Stimulated activated naive CD8-positive, alpha-beta T cell treated with anti-CD3 and anti-CD28 coated beads, Interleukin-15, amount 100 ng/mL, for 72 hours (primary cell): ENCODE data around the gene MIDN.
"Not testable (repeated sequence)": the region's sequence is repeated elsewhere in the genome, so short reads cannot be mapped to it uniquely, and the experiment has no call there.

ENCODE experiments used
- ATAC-seq: fragments of 150-1000 bp; cut with Tn5 transposase; 2 replicates; pipeline ENCODE4 v1.10.0; 2021; ENCODE audit warnings: mild to moderate bottlenecking, moderate library complexity
- DNase-seq, 2 donors: peaks; one replicate each; pipeline ENCODE4 v3.0.0; 2021 to 2022
- H3K27ac Mint-ChIP-seq, 2 donors: one replicate each; pipeline ENCODE4 v1.8.0; 2022; ENCODE audit warnings: mild to moderate bottlenecking in 2 of 2, mixed read lengths in 2 of 2, moderate library complexity in 2 of 2
- H3K27me3 Mint-ChIP-seq: one replicate; pipeline ENCODE4 v1.8.0; 2022; ENCODE audit warnings: mixed read lengths
- H3K4me1 Mint-ChIP-seq: one replicate; pipeline ENCODE4 v1.8.0; 2022; ENCODE audit warnings: mild to moderate bottlenecking, mixed read lengths
- H3K4me3 Mint-ChIP-seq, 2 donors: one replicate each; pipeline ENCODE4 v1.8.0; 2022; ENCODE audit warnings: mild to moderate bottlenecking in 2 of 2, mixed read lengths in 2 of 2, moderate library complexity in 1 of 2
- H3K9me3 Mint-ChIP-seq, 2 donors: one replicate each; pipeline ENCODE4 v1.8.0; 2022; ENCODE audit warnings: mixed read lengths in 2 of 2

The MIDN gene

GRCh38 chr19:1248139-1248785, at the start of gene MIDN:
Gene MIDN, plus strand, starts transcription at chr19:1248583. Its CDS starts 1,714 bp downstream, at chr19:1250297.
- peaks cover 23% of the 10 kb centered on the region for H3K4me1 Mint-ChIP-seq
- peak within 1 kb of the TSS; percentile 78 to 79 for H3K4me3 Mint-ChIP-seq
- DNase-seq, result peak; percentile 69 to 75
- no peaks in the 10 kb centered on the region for H3K9me3 Mint-ChIP-seq
- H3K27me3 Mint-ChIP-seq, result no peaks in the 10 kb centered on the region
- H3K27ac Mint-ChIP-seq, result peak within 1 kb of the TSS; percentile 52 to 95
- peak; percentile 8 for ATAC-seq

GRCh38 chr19:1199531-1199930, 48.9 kb upstream of the MIDN start:
- Mint-ChIP-seq H3K4me1 (peaks cover 15% of the 10 kb centered on the region), H3K27me3 (no peaks in the 10 kb centered on the region), H3K4me3 (no peak overlapping the region), H3K9me3 (no peaks in the 10 kb centered on the region), H3K27ac (no peak overlapping the region)
- ATAC-seq (no peak), DNase-seq (no peak)

DNA sequence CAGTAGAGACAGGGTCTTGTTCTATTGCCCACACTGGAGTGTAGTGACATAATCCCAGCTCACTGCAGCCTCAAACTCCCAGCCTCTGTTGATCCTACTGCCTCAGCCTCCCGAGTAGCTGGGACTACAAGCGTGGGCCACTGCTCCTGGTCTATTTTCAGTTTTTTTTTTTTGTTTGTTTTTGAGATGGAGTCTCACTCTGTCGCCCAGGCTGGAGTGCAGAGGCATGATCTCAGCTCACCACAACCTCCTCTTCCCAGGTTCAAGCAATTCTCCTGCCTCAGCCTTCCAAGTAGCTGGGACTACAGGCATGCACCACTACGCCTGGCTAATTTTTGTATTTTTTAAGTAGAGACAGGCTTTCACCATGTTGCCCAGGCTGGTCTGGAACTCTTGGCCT, 47.8 kb upstream of the MIDN start:
- not testable (repeated sequence) for DNase-seq, H3K27me3 Mint-ChIP-seq, H3K27ac Mint-ChIP-seq, H3K9me3 Mint-ChIP-seq, H3K4me3 Mint-ChIP-seq, ATAC-seq
- H3K4me1 Mint-ChIP-seq, result peaks cover 16% of the 10 kb centered on the region

DNA sequence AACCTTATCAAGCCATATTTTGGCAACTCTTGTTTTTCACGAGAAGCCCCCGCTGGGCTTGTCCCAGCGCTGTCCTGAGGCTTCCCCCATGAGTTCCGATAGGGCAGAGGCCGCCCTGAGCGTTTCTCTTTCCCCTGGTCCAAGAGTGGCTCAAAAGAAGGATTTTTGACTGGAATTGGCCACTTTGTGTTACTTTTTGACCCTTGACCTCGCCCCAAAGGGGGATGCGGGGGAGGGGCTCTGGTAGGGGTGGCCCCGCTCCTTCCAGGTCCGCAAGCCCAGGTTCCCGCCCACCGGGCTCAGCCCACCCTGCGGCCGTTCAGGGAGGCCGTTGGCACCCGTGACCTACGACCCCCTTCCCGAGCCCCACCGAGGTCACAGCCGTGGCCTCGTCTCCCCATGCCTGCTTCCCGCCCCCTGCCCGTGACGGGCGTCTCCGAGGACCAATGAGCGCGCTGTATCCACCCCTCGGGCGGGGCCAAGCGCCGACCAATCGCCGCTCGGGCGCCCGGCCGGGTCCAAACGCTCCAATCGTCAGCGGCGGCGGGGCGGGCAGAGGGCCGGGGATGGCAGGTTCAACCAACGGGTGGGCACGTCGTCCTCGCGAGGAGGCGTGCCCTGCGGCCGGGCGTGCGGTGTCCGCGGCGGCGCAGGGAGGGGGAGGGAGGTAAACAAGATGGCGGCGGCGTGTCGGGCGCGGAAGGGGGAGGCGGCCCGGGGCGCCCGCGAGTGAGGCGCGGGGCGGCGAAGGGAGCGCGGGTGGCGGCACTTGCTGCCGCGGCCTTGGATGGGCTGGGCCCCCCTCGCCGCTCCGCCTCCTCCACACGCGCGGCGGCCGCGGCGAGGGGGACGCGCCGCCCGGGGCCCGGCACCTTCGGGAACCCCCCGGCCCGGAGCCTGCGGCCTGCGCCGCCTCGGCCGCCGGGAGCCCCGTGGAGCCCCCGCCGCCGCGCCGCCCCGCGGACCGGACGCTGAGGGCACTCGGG, 43.0 kb upstream of the MIDN start, which contains the start of gene STK11:
TSS of gene STK11 (plus strand) at position 665 of the 986 bp plus-strand sequence. CDS start 1,136 bp downstream, outside the sequence.
- peak within 1 kb of the TSS; percentile 89 to 99 for H3K4me3 Mint-ChIP-seq
- DNase-seq (peak; percentile 100), ATAC-seq (peak; percentile 96)

DNA sequence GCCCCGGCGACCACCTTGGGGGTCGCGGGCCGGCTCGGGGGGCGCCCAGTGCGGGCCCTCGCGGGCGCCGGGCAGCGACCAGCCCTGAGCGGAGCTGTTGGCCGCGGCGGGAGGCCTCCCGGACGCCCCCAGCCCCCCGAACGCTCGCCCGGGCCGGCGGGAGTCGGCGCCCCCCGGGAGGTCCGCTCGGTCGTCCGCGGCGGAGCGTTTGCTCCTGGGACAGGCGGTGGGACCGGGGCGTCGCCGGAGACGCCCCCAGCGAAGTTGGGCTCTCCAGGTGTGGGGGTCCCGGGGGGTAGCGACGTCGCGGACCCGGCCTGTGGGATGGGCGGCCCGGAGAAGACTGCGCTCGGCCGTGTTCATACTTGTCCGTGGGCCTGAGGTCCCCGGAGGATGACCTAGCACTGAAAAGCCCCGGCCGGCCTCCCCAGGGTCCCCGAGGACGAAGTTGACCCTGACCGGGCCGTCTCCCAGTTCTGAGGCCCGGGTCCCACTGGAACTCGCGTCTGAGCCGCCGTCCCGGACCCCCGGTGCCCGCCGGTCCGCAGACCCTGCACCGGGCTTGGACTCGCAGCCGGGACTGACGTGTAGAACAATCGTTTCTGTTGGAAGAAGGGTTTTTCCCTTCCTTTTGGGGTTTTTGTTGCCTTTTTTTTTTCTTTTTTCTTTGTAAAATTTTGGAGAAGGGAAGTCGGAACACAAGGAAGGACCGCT, 42.1 kb upstream of the MIDN start:
- no peaks in the 10 kb centered on the region for H3K27me3 Mint-ChIP-seq
- no peak for ATAC-seq
- H3K4me1 Mint-ChIP-seq, result peaks cover 60% of the 10 kb centered on the region
- peak overlapping the region; percentile 89 to 99 for H3K4me3 Mint-ChIP-seq
- no peak for DNase-seq
- H3K9me3 Mint-ChIP-seq, result no peaks in the 10 kb centered on the region
- H3K27ac Mint-ChIP-seq, result peak overlapping the region; percentile 90 to 98

More for the DNA sequence above, 43.0 kb upstream of the MIDN start, which contains the start of gene STK11:
- Mint-ChIP-seq H3K27ac (peak within 1 kb of the TSS; percentile 90 to 98), H3K9me3 (no peaks in the 10 kb centered on the region), H3K4me1 (peaks cover 51% of the 10 kb centered on the region), H3K27me3 (no peaks in the 10 kb centered on the region)

DNA sequence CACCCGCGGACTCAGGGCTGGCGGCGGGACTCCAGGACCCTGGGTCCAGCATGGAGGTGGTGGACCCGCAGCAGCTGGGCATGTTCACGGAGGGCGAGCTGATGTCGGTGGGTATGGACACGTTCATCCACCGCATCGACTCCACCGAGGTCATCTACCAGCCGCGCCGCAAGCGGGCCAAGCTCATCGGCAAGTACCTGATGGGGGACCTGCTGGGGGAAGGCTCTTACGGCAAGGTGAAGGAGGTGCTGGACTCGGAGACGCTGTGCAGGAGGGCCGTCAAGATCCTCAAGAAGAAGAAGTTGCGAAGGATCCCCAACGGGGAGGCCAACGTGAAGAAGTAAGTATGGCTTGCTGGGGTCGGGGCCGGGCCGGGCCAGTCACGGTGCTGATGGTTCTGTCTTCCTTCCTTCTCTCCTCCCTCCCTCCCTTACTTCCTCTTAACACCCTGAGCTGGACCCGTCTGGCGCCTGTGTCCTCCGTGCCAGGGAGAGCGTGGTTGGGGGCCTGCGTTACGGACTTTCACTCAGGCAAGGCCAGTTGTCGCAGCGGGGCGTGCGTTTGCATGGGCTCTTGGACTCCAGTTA, 41.4 kb upstream of the MIDN start:
- H3K27ac Mint-ChIP-seq, result peak overlapping the region; percentile 90 to 98
- peaks cover 67% of the 10 kb centered on the region for H3K4me1 Mint-ChIP-seq
- H3K9me3 Mint-ChIP-seq, result no peaks in the 10 kb centered on the region
- DNase-seq (peak; percentile 36 to 43), ATAC-seq (no peak)
- H3K27me3 Mint-ChIP-seq, result no peaks in the 10 kb centered on the region
- H3K4me3 Mint-ChIP-seq, result peak overlapping the region; percentile 89 to 99

DNA sequence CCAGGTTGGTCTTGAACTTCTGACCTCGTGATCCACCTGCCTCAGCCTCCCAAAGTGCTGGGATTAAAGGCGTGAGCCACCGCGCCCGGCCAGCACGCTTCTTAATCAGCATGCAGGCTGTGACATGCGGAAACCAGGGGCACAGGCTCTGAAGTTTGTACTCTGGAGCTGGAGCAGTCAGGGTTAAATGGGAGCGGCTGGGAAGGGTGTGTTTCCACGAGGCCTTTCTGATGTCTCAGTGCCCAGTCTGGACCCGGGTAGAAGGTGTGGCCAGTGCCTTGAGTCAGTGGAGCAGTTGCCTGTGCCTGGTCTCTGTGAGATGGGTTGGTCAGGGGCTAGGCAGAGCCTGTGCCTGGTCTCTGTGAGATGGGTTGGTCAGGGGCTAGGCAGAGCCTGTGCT, 39.6 kb upstream of the MIDN start:
- Mint-ChIP-seq H3K4me3 (peak overlapping the region; percentile 89 to 99), H3K27ac (peak overlapping the region; percentile 40 to 94), H3K4me1 (peaks cover 69% of the 10 kb centered on the region)
- not testable (repeated sequence) for H3K9me3 Mint-ChIP-seq, ATAC-seq, DNase-seq, H3K27me3 Mint-ChIP-seq

GRCh38 chr19:1210227-1210538, 38.2 kb upstream of the MIDN start:
- DNase-seq, result no peak
- H3K4me3 Mint-ChIP-seq, result no peak overlapping the region
- H3K27ac Mint-ChIP-seq, result peak overlapping the region in 1 of 2 donors; percentile 48

DNA sequence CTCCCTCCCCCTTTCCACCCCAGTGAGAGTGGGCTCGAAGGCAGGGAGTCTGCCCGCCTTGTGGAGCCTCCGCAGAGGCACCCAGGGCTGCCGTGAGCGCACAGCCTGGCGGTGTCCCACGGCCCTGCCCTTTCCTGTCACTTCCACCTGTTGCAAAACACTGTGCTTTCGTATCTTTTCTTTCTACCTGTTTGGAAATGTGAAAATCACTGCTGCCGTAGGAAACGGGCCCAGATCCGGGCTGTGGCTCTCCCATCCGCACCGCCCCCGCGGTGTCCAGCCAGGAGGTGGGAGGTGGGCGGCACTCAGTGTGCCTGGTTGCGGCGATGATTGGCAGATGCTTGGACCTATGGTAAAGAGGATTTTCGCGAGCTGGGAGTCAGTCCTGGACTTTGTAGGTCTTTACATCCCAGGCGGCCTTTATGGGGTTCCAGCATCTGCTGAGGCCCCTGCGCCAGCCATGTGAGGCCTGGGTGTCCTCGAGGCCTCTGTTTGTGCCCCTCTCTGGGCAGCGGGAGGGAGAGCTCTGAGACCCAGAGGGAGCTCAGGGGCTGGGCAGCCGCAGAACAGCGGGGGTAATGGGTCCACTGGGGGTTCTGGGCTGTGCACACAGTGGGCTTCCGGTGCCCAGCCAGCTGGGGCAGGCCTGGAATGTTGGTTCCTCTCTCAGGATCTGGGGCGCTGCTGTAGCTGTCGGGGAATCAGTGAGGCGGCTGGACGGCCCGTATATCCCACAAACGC, 36.7 kb upstream of the MIDN start:
- Mint-ChIP-seq H3K27ac (peak overlapping the region in 1 of 2 donors; percentile 83), H3K4me3 (peak overlapping the region; percentile 35 to 51), H3K27me3 (no peaks in the 10 kb centered on the region), H3K4me1 (peaks cover 70% of the 10 kb centered on the region), H3K9me3 (no peaks in the 10 kb centered on the region)
- ATAC-seq (no peak), DNase-seq (no peak)

More at GRCh38 chr19:1210227-1210538, 38.2 kb upstream of the MIDN start:
- no peak for ATAC-seq
- H3K9me3 Mint-ChIP-seq, result no peaks in the 10 kb centered on the region
- H3K4me1 Mint-ChIP-seq, result peaks cover 71% of the 10 kb centered on the region
- no peaks in the 10 kb centered on the region for H3K27me3 Mint-ChIP-seq

DNA sequence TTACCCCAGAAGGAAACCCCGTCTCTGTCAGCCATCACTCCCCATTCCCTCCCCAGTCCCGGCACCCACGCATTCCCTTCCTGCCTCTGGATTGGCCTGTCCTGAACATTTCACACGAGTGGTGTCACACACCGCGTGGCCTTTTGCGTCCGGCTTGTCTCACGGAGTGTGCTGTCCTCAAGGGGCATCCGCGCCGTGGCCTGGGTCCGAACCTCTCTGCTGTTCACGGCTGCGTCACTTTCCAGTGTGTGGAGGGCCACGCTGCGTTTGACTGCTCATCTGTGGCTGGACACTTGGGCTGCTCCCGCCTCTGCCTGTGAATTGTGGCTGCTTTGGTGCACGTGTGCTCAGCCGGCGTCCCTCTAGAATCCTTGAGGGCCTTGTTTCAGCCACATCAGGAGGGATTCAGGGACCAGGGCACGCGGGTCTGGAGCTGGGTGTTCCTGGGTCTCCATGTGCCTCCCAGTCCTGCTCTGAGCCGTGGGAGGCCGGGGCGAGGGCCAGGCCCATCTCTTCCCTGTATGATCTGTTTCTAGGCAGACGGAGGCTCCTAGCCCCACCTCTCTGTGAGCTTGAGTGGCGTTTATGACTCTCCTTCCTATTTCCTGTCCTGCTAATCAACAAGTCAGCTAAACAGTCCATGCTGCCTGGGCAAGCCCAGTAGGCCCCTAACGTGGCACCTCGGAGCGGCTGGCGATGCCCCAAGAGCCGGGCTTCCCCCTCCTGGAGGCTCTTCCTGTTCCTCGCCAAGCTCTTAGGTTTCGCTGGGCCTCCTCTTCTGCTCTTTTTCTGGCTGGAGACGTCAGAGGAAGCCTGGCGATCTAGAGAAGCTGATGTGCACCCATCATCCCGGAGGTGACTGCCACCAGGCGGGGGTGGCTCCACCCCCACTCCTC, 34.7 kb upstream of the MIDN start:
- DNase-seq (peak in 1 of 2 donors; percentile 88), ATAC-seq (peak; percentile 98)
- H3K4me1 Mint-ChIP-seq, result peaks cover 62% of the 10 kb centered on the region
- no peaks in the 10 kb centered on the region for H3K27me3 Mint-ChIP-seq
- no peaks in the 10 kb centered on the region for H3K9me3 Mint-ChIP-seq
- peak overlapping the region; percentile 82 to 93 for H3K4me3 Mint-ChIP-seq
- H3K27ac Mint-ChIP-seq, result peak overlapping the region; percentile 98

- H3K4me3 Mint-ChIP-seq, result peak overlapping the region; percentile 82 to 93
- peaks cover 57% of the 10 kb centered on the region for H3K4me1 Mint-ChIP-seq
- no peaks in the 10 kb centered on the region for H3K27me3 Mint-ChIP-seq
- H3K9me3 Mint-ChIP-seq, result no peaks in the 10 kb centered on the region
- H3K27ac Mint-ChIP-seq, result peak overlapping the region; percentile 98
- DNase-seq (no peak), ATAC-seq (no peak)
These were observed 34.0 kb upstream of the MIDN start for GRCh38 chr19:1214299-1214861.

DNA sequence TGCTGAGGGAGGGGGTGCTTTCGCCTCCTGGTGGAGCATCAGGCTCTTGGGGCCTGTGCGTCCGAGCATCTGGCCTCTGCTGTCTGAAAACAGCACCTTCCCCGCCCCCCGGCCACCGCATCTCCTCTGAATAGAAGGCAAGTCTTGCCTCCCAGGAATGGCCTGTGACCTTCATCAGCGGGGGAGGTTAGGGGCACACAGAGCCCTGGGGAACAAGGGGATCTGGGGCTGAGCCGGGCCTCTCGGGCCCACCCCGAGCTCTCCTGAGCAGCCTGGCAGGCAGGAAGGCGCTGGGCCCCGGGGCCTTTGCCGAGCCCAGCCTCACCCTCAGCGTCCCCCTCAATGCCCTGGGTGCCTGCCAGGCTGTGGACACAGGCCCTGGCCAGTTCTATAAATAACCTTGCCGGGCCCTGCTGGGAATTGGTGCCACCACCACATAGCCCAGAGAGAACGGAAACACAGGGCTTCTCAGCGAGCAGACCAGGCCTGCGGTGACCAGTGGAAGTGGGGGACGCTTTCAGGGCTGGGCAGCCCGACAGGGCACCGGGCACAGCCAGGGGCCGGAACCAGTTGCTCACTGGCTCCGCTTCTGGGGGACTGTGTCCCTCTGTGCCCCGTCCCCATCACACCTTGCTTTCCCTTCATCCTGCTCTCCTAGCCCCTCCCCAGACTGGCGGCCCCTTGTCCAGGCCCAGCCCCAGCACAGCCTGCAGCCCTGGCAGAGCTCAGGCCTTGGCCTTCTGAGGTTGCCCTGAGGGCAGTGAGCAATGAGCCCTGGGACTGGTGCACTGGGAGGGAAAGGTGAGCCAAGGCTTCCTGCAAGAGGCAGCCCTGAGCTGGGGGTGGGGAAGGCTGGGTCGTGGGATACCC, 33.3 kb upstream of the MIDN start:
- Mint-ChIP-seq H3K27ac (peak overlapping the region in 1 of 2 donors; percentile 92), H3K4me1 (peaks cover 50% of the 10 kb centered on the region), H3K4me3 (no peak overlapping the region), H3K27me3 (no peaks in the 10 kb centered on the region), H3K9me3 (no peaks in the 10 kb centered on the region)
- DNase-seq, result no peak
- no peak for ATAC-seq

- H3K27me3 Mint-ChIP-seq, result no peaks in the 10 kb centered on the region
- no peak for ATAC-seq
- no peak for DNase-seq
- H3K9me3 Mint-ChIP-seq, result no peaks in the 10 kb centered on the region
- H3K4me1 Mint-ChIP-seq, result peaks cover 33% of the 10 kb centered on the region
- H3K4me3 Mint-ChIP-seq, result no peak overlapping the region
- H3K27ac Mint-ChIP-seq, result peak overlapping the region in 1 of 2 donors; percentile 34
These were observed 31.6 kb upstream of the MIDN start for GRCh38 chr19:1216756-1217155.
